DND-41 (cell line): ENCODE measurements around the gene NAV3.

ENCODE experiments used
- EZH2 ChIP-seq: IDR thresholded peaks from 3 replicates; pipeline ENCODE4 v1.6.1; 2012; ENCODE audit warnings: borderline replicate concordance, low read depth, mild to moderate bottlenecking, moderate library complexity, low read length, inconsistent platforms; ENCODE audit not compliant: severe bottlenecking
- TF ChIP-seq, protein P1 (sequence below): IDR thresholded peaks from 2 replicates; pipeline ENCODE4 v1.5.1; 2012; ENCODE audit warnings: borderline replicate concordance, low read length, moderate library complexity, mild to moderate bottlenecking; ENCODE audit not compliant: poor library complexity, severe bottlenecking; ENCODE audit errors: extremely low read depth

DNA sequence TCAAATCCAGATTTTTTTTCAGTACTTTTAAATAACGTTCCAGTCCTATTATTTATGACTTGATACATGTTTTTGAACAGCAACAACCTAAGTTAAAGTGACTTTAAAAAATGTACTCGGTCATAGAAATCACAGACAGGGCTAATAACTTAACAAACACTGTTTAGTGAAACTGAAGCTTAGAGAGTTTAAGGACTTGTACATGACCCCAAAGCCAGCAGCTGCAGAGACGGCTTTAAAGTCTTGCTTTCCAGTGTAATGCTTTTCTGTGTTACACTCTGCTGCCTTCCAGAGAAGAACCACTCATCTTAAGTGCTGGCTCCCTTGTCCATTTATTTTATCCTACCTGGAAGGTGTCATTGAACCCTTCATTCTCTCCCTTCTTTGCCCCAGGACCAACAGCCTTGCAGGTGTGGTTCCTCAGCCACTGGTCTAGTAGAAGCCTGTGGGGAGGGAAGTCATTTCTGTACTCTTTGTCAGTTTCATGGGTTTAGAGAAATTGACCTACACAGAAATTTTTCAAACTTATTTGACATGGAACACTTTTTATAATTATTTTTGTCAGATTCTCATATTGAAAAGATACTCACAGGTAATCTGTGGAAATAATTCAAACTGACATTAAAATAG is 60.9 kb downstream of the NAV3 start:
- no peak for TF ChIP-seq EZH2
- TF ChIP-seq, protein P1, sequence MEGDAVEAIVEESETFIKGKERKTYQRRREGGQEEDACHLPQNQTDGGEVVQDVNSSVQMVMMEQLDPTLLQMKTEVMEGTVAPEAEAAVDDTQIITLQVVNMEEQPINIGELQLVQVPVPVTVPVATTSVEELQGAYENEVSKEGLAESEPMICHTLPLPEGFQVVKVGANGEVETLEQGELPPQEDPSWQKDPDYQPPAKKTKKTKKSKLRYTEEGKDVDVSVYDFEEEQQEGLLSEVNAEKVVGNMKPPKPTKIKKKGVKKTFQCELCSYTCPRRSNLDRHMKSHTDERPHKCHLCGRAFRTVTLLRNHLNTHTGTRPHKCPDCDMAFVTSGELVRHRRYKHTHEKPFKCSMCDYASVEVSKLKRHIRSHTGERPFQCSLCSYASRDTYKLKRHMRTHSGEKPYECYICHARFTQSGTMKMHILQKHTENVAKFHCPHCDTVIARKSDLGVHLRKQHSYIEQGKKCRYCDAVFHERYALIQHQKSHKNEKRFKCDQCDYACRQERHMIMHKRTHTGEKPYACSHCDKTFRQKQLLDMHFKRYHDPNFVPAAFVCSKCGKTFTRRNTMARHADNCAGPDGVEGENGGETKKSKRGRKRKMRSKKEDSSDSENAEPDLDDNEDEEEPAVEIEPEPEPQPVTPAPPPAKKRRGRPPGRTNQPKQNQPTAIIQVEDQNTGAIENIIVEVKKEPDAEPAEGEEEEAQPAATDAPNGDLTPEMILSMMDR, result no peak
